ENCODE measurements around the gene RARRES2.
"Not testable (repeated sequence)": the region's sequence is repeated elsewhere in the genome, so short reads cannot be mapped to it uniquely, and the experiment has no call there.

RARRES2 gene

DNA sequence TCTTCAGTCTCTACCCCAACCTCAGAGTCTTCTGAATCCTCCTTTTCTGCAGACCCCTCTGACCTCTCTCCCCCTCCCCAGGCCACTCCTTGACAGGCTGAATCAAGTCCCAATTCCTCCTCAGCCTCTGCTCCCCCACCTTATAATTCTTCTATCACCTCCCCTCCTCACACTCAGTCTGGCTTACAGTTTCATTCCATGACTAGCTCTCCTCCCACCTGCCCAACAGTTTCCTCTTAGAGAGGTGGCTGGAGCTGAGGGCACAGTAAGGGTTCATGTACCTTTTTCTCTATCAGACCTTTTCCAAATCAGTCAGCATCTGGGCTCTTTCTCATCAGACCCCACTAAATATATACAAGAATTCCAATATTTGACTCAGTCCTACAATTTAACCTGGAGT lies 32.9 kb downstream of the RARRES2 start:
- Histone ChIP-seq H3K4me3 (ENCODE audit: insufficient read depth, low read depth, low read length, poor library complexity, severe bottlenecking) (no peak overlapping the region), H3K9me3 (ENCODE audit: control insufficient read depth, low read length) (no peaks in the 10 kb centered on the region), H3K27ac (ENCODE audit: insufficient read depth, low read length, poor library complexity, severe bottlenecking) (no peak overlapping the region), H3K4me1 (ENCODE audit: control insufficient read depth, insufficient read depth, low read length, poor library complexity, severe bottlenecking) (no peaks in the 10 kb centered on the region), H3K36me3 (ENCODE audit: control insufficient read depth, insufficient read depth, low read length) (no peaks in the 10 kb centered on the region), H3K27me3 (replicated peaks; ENCODE audit: control insufficient read depth, insufficient read depth, low read length, poor library complexity, severe bottlenecking) (no peaks in the 10 kb centered on the region)
- DNase-seq = no peak

DNA sequence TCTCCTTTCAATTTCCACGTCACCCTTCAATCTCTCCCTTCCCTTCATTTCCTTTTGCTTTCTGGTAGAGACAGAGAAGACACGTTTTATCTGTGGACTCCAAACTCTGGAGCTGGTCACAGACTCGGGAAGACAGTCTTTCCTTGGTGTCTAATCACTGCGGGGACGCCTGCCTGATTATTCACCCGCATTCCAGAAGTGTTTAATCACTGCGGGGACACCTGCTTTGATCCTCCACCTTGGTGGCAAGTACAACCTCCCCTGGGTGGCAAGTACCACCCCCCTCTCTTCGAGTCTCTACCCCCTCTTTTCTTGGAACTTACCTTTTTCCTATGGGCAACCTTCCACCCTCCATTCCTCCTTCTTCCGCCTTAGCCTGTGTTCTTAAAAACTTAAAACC lies 33.5 kb downstream of the RARRES2 start:
- no peak overlapping the region for H3K4me3 ChIP-seq (ENCODE audit: insufficient read depth, low read depth, low read length, poor library complexity, severe bottlenecking)
- no peak overlapping the region for H3K27ac ChIP-seq (ENCODE audit: insufficient read depth, low read length, poor library complexity, severe bottlenecking)
- H3K4me1 ChIP-seq (ENCODE audit: control insufficient read depth, insufficient read depth, low read length, poor library complexity, severe bottlenecking) = no peaks in the 10 kb centered on the region
- H3K36me3 ChIP-seq (ENCODE audit: control insufficient read depth, insufficient read depth, low read length) = no peaks in the 10 kb centered on the region
- DNase-seq = no peak
- H3K27me3 ChIP-seq (replicated peaks; ENCODE audit: control insufficient read depth, insufficient read depth, low read length, poor library complexity, severe bottlenecking) = no peaks in the 10 kb centered on the region
- no peaks in the 10 kb centered on the region for H3K9me3 ChIP-seq (ENCODE audit: control insufficient read depth, low read length)

DNA sequence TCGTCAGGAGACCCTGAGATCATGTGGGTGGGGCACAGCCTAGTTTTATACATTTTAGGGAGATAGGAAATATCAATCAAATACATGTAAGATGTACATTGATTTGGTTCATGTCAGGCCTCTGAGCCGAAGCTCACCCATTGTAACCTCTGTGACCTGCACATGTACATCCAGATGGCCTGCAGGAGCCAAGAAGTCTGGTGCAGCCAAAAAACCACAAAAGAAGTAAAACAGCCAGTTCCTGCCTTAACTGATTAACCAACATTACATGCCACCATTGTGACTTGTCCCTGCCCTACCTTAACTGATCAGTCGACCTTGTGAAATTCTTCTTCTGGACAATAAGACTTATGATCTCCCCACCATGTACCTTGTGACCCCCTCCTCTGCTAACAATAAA lies 34.3 kb downstream of the RARRES2 start:
- no peaks in the 10 kb centered on the region for H3K36me3 ChIP-seq (ENCODE audit: control insufficient read depth, insufficient read depth, low read length)
- no peak overlapping the region for H3K4me3 ChIP-seq (ENCODE audit: insufficient read depth, low read depth, low read length, poor library complexity, severe bottlenecking)
- H3K27ac ChIP-seq (ENCODE audit: insufficient read depth, low read length, poor library complexity, severe bottlenecking) = no peak overlapping the region
- no peak for DNase-seq
- H3K9me3 ChIP-seq (ENCODE audit: control insufficient read depth, low read length) = no peaks in the 10 kb centered on the region
- H3K27me3 ChIP-seq (replicated peaks; ENCODE audit: control insufficient read depth, insufficient read depth, low read length, poor library complexity, severe bottlenecking) = no peaks in the 10 kb centered on the region
- H3K4me1 ChIP-seq (ENCODE audit: control insufficient read depth, insufficient read depth, low read length, poor library complexity, severe bottlenecking) = no peaks in the 10 kb centered on the region

DNA sequence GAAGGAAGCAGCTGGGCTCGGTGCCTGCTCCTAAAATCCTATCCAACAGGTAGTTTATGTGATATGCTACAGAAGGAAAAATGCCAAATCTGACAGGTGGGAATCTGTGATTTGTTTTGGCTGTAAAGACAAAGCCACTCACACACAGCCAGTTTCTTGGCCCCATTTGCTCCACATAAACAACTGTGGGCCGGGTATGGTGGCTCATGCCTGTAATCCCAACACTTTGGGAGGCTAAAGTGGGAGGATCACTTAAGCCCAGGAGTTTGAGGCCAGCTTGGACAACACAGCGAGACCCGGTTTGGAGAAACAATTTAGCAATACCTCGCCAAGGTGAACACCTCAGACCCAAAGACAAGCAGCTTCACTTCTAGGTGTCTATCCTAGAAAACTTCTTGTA lies 35.1 kb downstream of the RARRES2 start:
- H3K9me3 ChIP-seq (ENCODE audit: control insufficient read depth, low read length); H3K4me1 ChIP-seq (ENCODE audit: control insufficient read depth, insufficient read depth, low read length, poor library complexity, severe bottlenecking); H3K4me3 ChIP-seq (ENCODE audit: insufficient read depth, low read depth, low read length, poor library complexity, severe bottlenecking); H3K27me3 ChIP-seq (replicated peaks; ENCODE audit: control insufficient read depth, insufficient read depth, low read length, poor library complexity, severe bottlenecking); DNase-seq; H3K27ac ChIP-seq (ENCODE audit: insufficient read depth, low read length, poor library complexity, severe bottlenecking); H3K36me3 ChIP-seq (ENCODE audit: control insufficient read depth, insufficient read depth, low read length): not testable (repeated sequence)

DNA sequence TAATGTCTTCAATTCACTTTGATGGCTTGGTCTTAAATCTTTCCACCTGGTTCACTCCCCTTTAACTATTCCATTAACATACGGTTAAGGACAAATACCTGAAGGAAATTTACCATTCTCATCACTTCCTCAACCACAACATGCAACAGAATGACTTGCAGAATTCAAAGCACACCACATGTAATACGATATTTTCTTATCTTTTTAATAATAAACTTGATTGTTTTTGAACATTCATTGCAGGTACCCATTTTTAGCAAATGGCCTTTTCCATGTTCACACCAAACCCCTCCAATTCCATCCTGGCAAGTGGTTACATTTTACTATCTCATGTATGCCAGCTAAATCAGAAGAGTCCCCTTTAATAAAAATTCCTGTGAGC lies 35.5 kb downstream of the RARRES2 start:
- not testable (repeated sequence) for H3K27me3 ChIP-seq (replicated peaks; ENCODE audit: control insufficient read depth, insufficient read depth, low read length, poor library complexity, severe bottlenecking); H3K4me1 ChIP-seq (ENCODE audit: control insufficient read depth, insufficient read depth, low read length, poor library complexity, severe bottlenecking); H3K4me3 ChIP-seq (ENCODE audit: insufficient read depth, low read depth, low read length, poor library complexity, severe bottlenecking); H3K36me3 ChIP-seq (ENCODE audit: control insufficient read depth, insufficient read depth, low read length); H3K27ac ChIP-seq (ENCODE audit: insufficient read depth, low read length, poor library complexity, severe bottlenecking); DNase-seq; H3K9me3 ChIP-seq (ENCODE audit: control insufficient read depth, low read length)

DNA sequence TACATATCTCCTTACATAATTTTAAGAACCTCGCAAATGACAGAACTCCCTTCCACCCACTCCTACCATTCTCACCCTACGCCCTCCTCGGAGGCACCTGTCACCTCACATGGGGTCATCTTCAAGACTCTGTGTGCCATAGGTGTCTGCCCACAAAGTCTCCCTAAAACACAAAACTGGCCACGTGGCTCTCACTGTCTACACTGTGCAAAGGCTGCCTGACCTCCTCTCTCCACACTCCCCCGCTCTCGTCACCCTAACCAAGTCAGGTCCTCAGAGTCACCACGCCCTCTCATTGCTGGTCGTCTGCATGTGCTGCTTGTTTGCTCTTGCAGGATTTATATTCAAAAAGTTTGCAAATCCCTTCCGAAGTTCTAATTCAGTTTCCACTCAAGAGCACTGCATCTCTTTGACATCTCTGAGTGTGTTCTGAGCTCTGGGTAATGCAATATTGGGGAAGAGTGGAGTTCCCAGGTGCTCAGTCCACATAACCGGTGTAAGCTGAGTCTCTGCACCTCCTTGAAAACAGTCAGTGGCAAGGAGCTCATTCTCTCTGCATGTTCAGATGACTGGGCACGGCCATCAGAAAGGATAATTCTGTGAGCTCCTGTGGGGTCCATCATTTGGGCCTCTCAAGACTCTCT lies 36.0 kb downstream of the RARRES2 start:
- H3K9me3 ChIP-seq (ENCODE audit: control insufficient read depth, low read length); H3K27ac ChIP-seq (ENCODE audit: insufficient read depth, low read length, poor library complexity, severe bottlenecking); H3K36me3 ChIP-seq (ENCODE audit: control insufficient read depth, insufficient read depth, low read length); H3K27me3 ChIP-seq (replicated peaks; ENCODE audit: control insufficient read depth, insufficient read depth, low read length, poor library complexity, severe bottlenecking); DNase-seq; H3K4me1 ChIP-seq (ENCODE audit: control insufficient read depth, insufficient read depth, low read length, poor library complexity, severe bottlenecking); H3K4me3 ChIP-seq (ENCODE audit: insufficient read depth, low read depth, low read length, poor library complexity, severe bottlenecking): not testable (repeated sequence)

DNA sequence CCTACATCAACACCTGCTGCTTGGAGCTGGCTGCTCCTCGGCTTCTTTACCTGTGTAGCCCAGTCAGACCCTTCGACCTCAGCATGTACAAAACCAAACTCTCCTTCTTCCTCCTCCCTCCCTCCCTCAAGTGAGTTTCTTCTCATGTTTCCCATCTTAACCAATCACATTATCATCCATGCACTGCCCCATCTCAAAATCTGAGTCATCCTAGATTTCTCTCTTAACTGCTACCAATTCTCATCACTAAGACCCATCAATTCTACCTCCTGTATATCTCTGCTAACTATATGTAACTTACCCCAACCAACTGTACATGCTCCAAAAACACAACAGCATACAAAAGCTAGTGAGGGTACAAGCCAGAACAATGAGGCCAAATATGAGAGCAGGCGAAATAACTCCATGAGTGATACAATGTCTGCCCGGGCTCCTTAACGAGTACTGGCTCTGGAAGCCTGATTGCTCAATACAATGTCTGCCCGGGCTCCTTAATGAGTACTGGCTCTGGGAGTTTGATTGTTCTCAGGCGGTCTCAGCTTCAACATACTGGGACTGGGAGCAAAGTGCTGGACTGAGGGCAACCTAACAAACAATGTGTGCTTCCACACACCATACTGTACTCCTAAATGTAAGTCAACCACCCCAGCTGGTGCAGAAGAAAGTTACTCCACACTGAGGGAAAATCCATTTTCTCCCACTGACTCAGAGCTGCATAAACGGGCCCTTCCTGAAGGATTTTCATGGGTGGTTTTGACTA lies 36.8 kb downstream of the RARRES2 start:
- not testable (repeated sequence) for H3K9me3 ChIP-seq (ENCODE audit: control insufficient read depth, low read length); DNase-seq; H3K36me3 ChIP-seq (ENCODE audit: control insufficient read depth, insufficient read depth, low read length); H3K4me1 ChIP-seq (ENCODE audit: control insufficient read depth, insufficient read depth, low read length, poor library complexity, severe bottlenecking); H3K27me3 ChIP-seq (replicated peaks; ENCODE audit: control insufficient read depth, insufficient read depth, low read length, poor library complexity, severe bottlenecking); H3K27ac ChIP-seq (ENCODE audit: insufficient read depth, low read length, poor library complexity, severe bottlenecking); H3K4me3 ChIP-seq (ENCODE audit: insufficient read depth, low read depth, low read length, poor library complexity, severe bottlenecking)

DNA sequence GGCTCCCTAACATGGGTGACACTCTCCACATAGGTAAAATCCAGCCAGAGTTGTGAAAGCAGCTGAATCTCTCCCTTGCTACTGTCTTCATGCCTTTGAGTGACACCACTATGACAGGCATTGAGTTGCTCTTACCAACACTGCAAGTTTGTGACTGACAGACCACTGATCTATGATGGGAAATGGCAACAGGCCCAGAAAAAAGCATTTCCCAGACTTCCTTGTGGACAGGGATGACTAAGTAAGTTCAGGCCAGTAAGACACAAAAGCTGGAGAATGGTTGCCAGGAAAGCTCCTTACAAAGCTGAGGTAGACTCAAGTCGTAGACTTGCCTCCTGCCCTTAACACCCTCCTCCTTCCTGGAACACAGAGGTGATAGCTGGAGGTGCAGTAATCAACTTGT lies 38.5 kb downstream of the RARRES2 start:
- not testable (repeated sequence) for H3K4me3 ChIP-seq (ENCODE audit: insufficient read depth, low read depth, low read length, poor library complexity, severe bottlenecking); H3K4me1 ChIP-seq (ENCODE audit: control insufficient read depth, insufficient read depth, low read length, poor library complexity, severe bottlenecking); DNase-seq; H3K9me3 ChIP-seq (ENCODE audit: control insufficient read depth, low read length); H3K36me3 ChIP-seq (ENCODE audit: control insufficient read depth, insufficient read depth, low read length); H3K27ac ChIP-seq (ENCODE audit: insufficient read depth, low read length, poor library complexity, severe bottlenecking); H3K27me3 ChIP-seq (replicated peaks; ENCODE audit: control insufficient read depth, insufficient read depth, low read length, poor library complexity, severe bottlenecking)

DNA sequence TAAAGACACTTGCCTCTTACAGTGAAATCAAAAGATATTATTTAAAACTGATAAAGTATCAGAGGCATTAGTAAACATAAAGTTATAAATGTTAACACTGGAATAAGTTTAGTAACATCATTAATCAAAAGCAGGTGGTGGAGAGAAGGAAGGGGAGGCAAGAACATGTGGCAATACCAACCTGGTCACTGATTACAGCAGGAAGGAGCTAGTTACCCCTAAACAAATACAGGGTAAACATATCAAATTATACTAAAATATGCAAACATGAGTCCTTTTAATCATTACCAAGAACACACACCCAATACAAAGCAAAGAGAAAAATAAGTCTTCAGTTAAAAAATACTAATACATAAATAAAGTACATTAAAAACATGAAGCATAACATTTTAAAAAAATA lies 43.5 kb downstream of the RARRES2 start:
- not testable (repeated sequence) for DNase-seq; H3K27me3 ChIP-seq (replicated peaks; ENCODE audit: control insufficient read depth, insufficient read depth, low read length, poor library complexity, severe bottlenecking)

DNA sequence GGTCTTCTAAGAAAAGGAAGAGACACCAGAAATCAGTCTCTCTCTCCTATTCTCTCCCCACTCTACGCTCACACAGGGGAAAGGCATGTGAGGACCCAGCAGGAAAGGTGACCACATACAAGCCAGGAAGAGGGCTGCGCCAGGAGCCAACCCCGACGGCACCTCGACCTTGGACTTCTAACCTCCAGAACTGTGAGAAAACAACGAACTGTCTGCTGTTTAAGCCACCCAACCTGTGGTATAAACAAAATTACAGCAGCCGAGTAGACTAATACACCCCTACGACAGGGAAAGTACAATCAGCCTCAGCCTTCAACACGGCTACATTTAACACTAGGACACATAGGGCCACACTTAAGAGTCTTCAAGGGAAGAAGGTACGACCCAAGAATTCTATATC lies 44.6 kb downstream of the RARRES2 start:
- not testable (repeated sequence) for H3K9me3 ChIP-seq (ENCODE audit: control insufficient read depth, low read length); H3K4me3 ChIP-seq (ENCODE audit: insufficient read depth, low read depth, low read length, poor library complexity, severe bottlenecking); H3K4me1 ChIP-seq (ENCODE audit: control insufficient read depth, insufficient read depth, low read length, poor library complexity, severe bottlenecking); DNase-seq; H3K27ac ChIP-seq (ENCODE audit: insufficient read depth, low read length, poor library complexity, severe bottlenecking); H3K27me3 ChIP-seq (replicated peaks; ENCODE audit: control insufficient read depth, insufficient read depth, low read length, poor library complexity, severe bottlenecking); H3K36me3 ChIP-seq (ENCODE audit: control insufficient read depth, insufficient read depth, low read length)

More for the DNA sequence above, 43.5 kb downstream of the RARRES2 start:
- H3K36me3 ChIP-seq (ENCODE audit: control insufficient read depth, insufficient read depth, low read length); H3K4me3 ChIP-seq (ENCODE audit: insufficient read depth, low read depth, low read length, poor library complexity, severe bottlenecking); H3K4me1 ChIP-seq (ENCODE audit: control insufficient read depth, insufficient read depth, low read length, poor library complexity, severe bottlenecking); H3K9me3 ChIP-seq (ENCODE audit: control insufficient read depth, low read length); H3K27ac ChIP-seq (ENCODE audit: insufficient read depth, low read length, poor library complexity, severe bottlenecking): not testable (repeated sequence)

Data from effector memory CD4-positive, alpha-beta T cell (primary cell).